SU-DHL-6 (cell line): ENCODE results near the gene SLC16A10.

Experiments used
- CTCF ChIP-seq: fragments of 200-600 bp; sonication (generic); IDR thresholded peaks from one replicate; pipeline ENCODE4 v1.5.1; 2017; ENCODE audit warnings: antibody characterized with exemption, mild to moderate bottlenecking, low read length, moderate library complexity; ENCODE audit not compliant: insufficient read depth, poor library complexity, severe bottlenecking
- EZH2phosphoT487 ChIP-seq: fragments of 200-600 bp; sonication (generic), shearing (Covaris generic); conservative IDR thresholded peaks from 2 replicates; pipeline ENCODE4 v1.6.1; 2018; ENCODE audit warnings: mild to moderate bottlenecking, antibody characterized with exemption, low read length, moderate library complexity, mixed read lengths

- TF ChIP-seq CTCF (no peak), EZH2phosphoT487 (no peak)
Measured at GRCh38 chr6:111221804-111222203, 134.5 kb downstream of the SLC16A10 start.
